GM21526 (cell line): Measurements from ENCODE around the gene BCAP29.

Experiments
- ATAC-seq: cut with Tn5 transposase; IDR thresholded peaks from one replicate; pipeline ENCODE4 v1.9.1; 2021; ENCODE audit warnings: moderate library complexity; ENCODE audit not compliant: unreplicated experiment, low FRiP score

The BCAP29 gene

GRCh38 chr7:107661081-107661864, 81.2 kb downstream of the BCAP29 start:
- no peak for ATAC-seq

DNA sequence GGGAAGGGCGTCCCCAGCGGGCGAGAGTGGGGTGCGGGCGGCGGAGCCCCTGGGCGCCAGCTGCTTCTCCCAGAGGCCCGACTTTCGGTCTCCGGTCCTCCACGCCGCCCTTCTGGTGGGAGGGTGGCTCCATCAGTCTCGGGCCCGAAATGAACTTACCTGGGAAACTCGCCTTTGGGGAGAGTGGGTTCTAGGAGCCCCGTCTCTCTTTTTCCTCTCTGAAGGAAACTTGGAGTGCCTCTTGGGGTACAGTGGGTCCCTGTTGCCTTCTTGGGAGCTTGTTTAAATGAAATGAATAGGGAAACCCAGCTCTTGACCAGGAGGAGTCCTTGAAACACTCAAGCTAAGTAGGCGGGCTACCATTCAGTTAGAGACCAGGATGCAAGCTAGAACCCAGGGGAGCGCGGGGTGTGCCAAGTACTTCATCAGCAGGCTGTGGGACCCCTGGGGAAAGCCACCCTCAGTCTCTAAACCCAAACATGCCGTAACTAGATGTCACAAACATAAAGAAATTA, 81.9 kb downstream of the BCAP29 start:
- no peak for ATAC-seq

DNA sequence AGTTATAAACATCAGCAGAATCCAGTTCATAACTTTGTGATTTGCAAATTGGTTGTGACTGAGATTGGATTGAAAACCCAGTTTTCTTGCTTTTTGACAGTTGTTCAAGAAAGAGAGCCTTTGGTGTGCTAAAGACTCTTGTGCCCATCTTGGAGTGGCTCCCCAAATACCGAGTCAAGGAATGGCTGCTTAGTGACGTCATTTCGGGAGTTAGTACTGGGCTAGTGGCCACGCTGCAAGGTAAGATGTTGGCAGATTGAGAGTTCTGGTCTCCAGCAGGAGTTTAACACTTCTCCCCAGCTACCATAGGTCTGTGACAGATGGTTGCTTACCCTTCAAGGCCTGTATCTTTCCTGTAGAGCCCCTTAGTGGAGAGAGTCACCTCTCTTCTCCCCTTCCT, 83.2 kb downstream of the BCAP29 start:
- no peak for ATAC-seq

DNA sequence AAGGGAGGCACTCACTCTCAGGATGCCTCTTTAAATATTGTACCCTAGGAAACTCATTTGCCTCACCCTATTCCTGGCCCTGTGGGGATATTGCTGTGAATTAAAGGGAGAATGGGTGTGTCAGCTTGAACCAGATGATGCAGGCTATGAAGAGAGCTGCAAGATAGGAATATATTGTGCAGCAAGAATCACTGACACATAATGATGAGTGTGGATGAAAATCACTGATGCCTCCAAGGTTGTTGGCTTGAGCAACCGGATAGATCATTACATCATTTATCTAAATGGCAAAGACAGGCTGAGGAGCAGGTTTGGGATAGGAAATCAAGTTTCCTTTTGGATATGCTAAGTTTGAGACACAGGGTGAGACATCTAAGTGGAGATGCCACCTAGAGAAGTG, 86.7 kb downstream of the BCAP29 start:
- no peak for ATAC-seq

- no peak for ATAC-seq
These were observed 87.3 kb downstream of the BCAP29 start for GRCh38 chr7:107667341-107667740.

DNA sequence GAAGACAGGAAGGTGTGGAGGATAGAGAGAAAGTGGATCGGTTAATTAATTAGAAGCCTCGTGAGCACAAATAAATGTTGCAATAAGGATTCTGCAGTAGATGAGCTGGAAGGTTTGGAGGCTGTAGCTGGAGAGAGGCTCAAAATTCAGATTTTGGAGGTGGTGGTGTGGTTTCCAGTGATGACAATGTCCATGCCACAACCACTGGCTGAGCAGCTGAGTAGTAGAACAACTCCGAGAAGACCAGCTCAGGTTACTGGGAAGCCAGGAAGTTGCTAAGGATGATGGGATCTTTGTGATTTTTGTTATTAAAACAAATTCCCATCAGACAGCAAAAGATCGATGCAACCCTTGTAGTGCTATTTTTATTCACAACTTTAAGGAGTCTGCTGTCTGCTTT, 88.2 kb downstream of the BCAP29 start:
- no peak for ATAC-seq
